Measurements from ENCODE around the gene XPA. TPM values are rescaled to one million over a fixed set of nuclear protein-coding genes. Genes with fewer than 3 reads are reported as not detected.

The XPA gene
- total and polyA plus RNA-seq, 8 donors = 9.2 to 36.1 (median 31.8) TPM

- no peak overlapping the region for H3K4me3 ChIP-seq
- peaks cover 9 to 27% of the 10 kb centered on the region in 2 donors for H3K4me1 ChIP-seq
- no peaks in the 10 kb centered on the region for H3K9me3 ChIP-seq
- ATAC-seq (no peak), DNase-seq (no peak)
- H3K27me3 ChIP-seq = no peaks in the 10 kb centered on the region
- intact Hi-C loops (cut with DNase I) = no loop called here
- H3K36me3 ChIP-seq = peaks cover 0 to 29% of the 10 kb centered on the region in 2 donors
- no peak overlapping the region for H3K27ac ChIP-seq
- TF ChIP-seq CTCF (IDR thresholded peaks at IDR 0.05) = no peak
These were observed 69.5 kb downstream of the XPA start for GRCh38 chr9:97627624-97628023.

- ATAC-seq (no peak), DNase-seq (no peak)
- H3K9me3 ChIP-seq = no peaks in the 10 kb centered on the region
- intact Hi-C loops (cut with DNase I) = no loop called here
- no peak overlapping the region for H3K4me3 ChIP-seq
- no peak overlapping the region for H3K27ac ChIP-seq
- peaks cover 0 to 46% of the 10 kb centered on the region in 2 donors for H3K36me3 ChIP-seq
- H3K27me3 ChIP-seq = no peaks in the 10 kb centered on the region
- peaks cover 0 to 12% of the 10 kb centered on the region in 2 donors for H3K4me1 ChIP-seq
- no peak for TF ChIP-seq CTCF (IDR thresholded peaks at IDR 0.05)
These were observed 71.5 kb downstream of the XPA start for GRCh38 chr9:97625620-97626019.

Other genes with a start within 250 kb of the XPA start
- 1 to 10 TPM; 2.5 to 6.0 TPM for gene TMOD1, start 195.7 kb downstream of the XPA start, total RNA-seq
- gene TMOD1, start 195.7 kb downstream of the XPA start, polyA plus RNA-seq (ENCODE audit: insufficient read length in 6 of 6) = 1 to 10 TPM; 1.1 to 3.8 (median 2.3) TPM
- 10 to 100 TPM; 16.4 to 17.7 TPM for gene TSTD2, start 64.0 kb downstream of the XPA start, total RNA-seq
- 10 to 100 TPM; 33.7 to 41.5 (median 36.3) TPM for gene TSTD2, start 64.0 kb downstream of the XPA start, polyA plus RNA-seq (ENCODE audit: insufficient read length in 6 of 6)
- gene NCBP1, start 63.5 kb downstream of the XPA start, total RNA-seq = 10 to 100 TPM; 28.7 to 31.6 TPM
- 10 to 100 TPM; 45.9 to 54.2 (median 50.3) TPM for gene NCBP1, start 63.5 kb downstream of the XPA start, polyA plus RNA-seq (ENCODE audit: insufficient read length in 6 of 6)
- not detected for gene FOXE1, start 155.9 kb upstream of the XPA start, total RNA-seq
- gene FOXE1, start 155.9 kb upstream of the XPA start, polyA plus RNA-seq (ENCODE audit: insufficient read length in 6 of 6) = not detected
- gene TRMO, start 225.2 kb upstream of the XPA start, total RNA-seq = 10 to 100 TPM; 13.6 to 16.5 TPM
- gene TRMO, start 225.2 kb upstream of the XPA start, polyA plus RNA-seq (ENCODE audit: insufficient read length in 6 of 6) = 10 to 100 TPM; 15.6 to 16.5 (median 16.1) TPM
- under 1 TPM; 0.15 to 0.16 TPM for gene HEMGN, start 240.8 kb upstream of the XPA start, total RNA-seq
- 1 to 10 TPM; 2.9 to 9.8 (median 5.4) TPM for gene HEMGN, start 240.8 kb upstream of the XPA start, polyA plus RNA-seq (ENCODE audit: insufficient read length in 6 of 6)

Data from left lung (tissue), 10 donors.